HG02759 (cell line): ENCODE data around the gene FAHD2A.
"Not testable (repeated sequence)": the region's sequence is repeated elsewhere in the genome, so short reads cannot be mapped to it uniquely, and the experiment has no call there.

ENCODE experiments used
- ATAC-seq: cut with Tn5 transposase; IDR thresholded peaks from one replicate; pipeline ENCODE4 v1.9.1; 2021; ENCODE audit warnings: mild to moderate bottlenecking, moderate library complexity; ENCODE audit not compliant: unreplicated experiment

The FAHD2A gene

DNA sequence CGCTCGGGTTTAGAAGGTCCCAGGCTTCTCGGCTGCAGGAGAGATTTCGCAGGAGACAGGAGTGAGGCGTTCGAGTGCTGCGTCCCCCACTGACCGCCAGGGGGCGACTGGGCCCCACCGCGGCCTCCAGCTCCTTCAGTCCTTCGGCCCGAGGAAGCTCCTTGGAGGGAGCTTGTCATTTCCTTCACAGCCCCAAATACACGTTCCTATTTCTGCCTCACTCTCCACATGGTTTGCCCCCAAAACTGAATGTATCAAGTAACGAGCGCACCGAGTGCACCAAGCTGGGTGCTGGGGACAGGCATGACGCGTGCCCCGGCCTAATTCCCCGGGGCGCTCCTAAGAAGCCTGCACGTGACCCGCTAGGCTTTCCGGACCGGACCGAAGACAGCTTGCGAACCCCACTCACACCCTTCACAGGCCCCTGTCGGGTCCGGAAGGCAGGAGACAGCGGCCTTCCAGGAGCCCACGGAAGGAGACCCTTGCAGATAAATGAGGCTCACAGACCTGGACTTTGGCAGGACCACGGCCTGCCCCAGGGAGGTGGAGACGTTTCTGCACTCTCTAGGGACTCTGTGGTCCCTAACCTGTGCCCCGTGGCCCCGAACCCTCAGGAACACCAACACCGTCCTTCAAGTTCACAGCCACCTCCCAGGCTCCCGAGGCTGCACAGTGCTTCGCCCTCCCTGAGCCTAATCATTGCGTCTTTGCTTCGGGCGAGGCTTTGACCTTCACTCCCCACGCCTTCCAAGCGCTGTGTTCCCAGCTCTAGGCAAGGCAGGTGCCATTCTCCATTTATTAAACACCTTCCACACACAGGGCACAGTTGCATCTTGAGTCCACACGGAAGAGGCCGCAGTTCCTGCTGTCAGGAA is 13.0 kb upstream of the FAHD2A start:
- ATAC-seq = peak; percentile 79

DNA sequence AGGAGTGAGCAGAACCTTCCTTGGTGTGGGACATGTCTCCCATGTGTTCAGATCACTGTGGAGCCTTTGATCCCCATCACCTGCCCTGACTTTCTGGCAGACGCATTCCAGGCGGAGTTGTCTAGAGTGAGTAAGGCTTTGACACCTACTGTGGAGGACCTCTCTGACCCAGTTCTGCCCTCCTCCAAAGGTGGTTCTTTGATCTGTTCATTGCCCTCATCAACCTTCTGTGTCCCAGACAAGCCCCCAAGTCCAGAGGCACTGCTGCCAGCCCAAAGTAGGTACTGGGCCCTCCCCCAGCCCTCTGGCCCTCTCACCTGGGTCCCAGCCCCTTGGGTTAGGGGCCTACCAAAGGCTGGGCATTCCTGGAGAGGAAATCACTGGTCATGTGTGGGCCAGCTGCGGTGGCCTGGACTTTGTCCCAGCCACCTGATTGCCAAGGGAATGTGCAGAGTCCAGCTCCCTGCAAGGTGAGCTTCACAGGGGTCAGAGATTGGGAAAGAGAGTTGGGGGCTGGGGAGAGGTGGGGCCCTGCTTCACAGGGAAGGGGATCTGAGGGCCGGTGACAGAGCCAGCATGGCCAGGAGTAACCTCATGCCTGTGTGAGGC is 12.1 kb upstream of the FAHD2A start:
- no peak for ATAC-seq

DNA sequence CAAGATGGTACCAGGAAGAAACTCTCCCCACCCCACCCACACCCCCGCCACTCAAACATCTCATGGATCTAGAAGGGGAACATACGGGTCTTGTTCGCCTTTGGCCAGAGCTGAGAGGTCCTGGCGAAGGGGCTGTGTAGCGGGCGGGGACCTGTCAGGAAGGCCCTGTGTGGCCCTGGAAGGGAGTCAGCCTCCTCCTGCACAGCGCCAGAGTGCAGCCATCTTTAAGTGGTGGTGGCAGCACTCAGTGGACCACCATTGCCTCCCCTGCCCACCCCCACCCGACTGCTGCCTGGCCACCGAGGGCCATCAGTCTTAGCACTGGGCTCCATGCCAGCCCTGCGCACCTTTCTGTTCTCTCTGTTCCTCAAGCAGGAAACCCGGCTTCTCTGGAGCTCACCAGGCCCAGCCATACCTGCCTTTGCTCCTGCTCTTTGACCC is 11.6 kb upstream of the FAHD2A start:
- ATAC-seq = no peak

GRCh38 chr2:95391641-95392310 is 10.7 kb upstream of the FAHD2A start:
- no peak for ATAC-seq

- no peak for ATAC-seq
Observed at GRCh38 chr2:95392320-95392719, 10.2 kb upstream of the FAHD2A start.

GRCh38 chr2:95392730-95393455 is 9.6 kb upstream of the FAHD2A start:
- no peak for ATAC-seq

- no peak for ATAC-seq
Observed at GRCh38 chr2:95393901-95394300, 8.6 kb upstream of the FAHD2A start.

DNA sequence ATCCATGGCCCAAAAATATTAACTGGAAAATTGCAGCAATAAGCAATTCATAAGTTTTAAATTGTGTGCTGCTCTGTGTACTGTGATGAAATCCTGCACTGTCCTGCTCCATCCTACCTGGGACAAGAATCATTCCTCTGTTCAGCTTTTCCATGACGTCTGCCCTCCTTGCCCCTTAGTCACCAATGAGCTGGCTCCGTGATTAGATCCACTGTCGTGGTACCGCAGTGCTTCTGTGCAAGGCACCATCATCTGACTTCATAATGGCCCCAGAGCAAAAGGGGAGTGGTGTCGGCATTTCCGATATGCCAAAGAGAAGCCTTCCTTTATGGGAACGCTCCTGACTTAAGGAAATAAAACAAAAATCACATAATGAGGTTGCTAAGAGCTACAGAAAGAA is 3.4 kb upstream of the FAHD2A start:
- ATAC-seq = no peak

- ATAC-seq = no peak
Observed at GRCh38 chr2:95401480-95401879, 1.0 kb upstream of the FAHD2A start.

- ATAC-seq = peak; percentile 24
Observed at GRCh38 chr2:95402004-95402369, 521 bp upstream of the FAHD2A start.

DNA sequence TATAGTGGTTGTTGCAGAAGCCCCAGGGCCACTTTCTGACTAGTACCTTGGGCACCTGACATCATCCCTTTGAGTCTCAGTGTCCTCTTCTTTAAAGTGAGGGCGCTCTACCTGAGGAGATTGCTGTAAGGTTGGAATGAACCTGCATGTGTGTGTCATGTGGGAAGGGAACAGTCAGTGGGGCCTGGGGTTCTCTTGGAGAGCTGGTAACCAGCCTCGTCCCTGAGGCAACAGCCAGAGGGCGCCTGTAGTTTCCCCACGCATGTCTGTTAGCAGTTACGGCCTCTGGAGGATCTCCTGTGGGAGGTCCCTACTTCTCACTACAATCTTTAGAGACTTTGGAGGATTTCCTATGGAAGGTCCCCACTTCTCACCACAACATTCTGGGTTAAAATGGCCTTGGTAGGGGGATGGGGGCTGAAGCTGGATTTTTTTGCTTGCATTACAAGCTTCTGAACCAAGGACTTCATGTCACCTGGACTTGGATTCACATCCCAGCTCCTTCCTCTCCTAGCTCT is 755 bp downstream of the FAHD2A start:
- peak; percentile 25 for ATAC-seq

DNA sequence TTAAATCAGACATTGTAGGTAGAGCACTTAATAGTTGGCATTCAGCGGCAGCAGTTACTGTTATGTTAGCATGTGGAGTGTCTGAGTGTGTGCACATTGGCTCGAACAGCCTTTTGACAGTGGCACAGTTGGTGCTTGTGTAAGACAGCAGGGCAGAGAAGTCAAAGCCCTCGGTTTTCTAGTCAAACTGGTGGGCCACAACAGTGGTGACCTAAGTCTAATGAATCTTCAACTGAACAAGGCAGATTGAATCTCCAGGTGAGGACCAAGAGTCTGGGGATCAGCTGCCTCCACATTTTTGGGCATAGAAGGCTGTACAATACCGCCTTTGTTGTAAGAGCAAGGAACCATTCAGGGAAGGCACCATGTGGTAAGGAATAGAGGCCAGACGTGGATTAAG is 1.3 kb downstream of the FAHD2A start:
- not testable (repeated sequence) for ATAC-seq

DNA sequence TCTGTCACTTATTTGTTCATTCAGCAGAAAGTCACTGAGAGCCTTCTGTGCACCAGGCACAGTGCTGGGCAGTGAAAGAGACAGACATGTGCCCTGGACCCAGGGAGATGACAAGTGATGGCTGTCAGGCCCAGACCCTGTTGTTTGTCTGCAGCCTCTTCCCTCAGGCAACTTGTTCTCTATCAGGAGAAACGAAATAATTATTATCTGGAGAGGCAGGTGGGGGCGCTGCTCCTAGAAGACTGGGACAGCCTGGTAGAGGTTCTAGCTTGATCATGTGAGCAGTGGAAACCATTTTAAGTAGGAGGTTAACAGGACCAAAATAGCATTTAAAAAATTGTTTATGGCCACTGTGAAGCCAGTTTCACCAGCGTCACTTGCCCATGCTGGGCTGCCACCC is 2.2 kb downstream of the FAHD2A start:
- not testable (repeated sequence) for ATAC-seq

DNA sequence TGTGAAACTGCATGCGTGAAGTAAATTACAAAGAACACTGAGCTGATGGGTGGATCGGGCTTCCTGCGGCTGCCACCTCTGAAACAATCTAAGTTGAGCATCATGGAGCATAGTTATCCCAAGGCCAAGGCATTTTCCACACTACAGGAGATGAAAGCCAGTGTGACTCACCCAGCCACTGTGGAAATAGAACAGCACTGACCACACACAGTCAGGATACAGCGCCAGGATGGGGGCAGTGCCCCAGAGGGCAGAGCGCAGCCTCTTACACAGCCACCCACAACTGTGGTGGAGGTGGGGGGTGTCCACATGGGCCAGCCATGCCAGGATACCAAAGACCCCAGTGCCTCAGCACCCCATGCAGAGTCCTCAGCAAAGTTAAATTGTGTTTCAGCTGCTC is 8.7 kb downstream of the FAHD2A start:
- ATAC-seq = not testable (repeated sequence)

GRCh38 chr2:95414015-95414594 is 11.6 kb downstream of the FAHD2A start:
- ATAC-seq = peak; percentile 86

DNA sequence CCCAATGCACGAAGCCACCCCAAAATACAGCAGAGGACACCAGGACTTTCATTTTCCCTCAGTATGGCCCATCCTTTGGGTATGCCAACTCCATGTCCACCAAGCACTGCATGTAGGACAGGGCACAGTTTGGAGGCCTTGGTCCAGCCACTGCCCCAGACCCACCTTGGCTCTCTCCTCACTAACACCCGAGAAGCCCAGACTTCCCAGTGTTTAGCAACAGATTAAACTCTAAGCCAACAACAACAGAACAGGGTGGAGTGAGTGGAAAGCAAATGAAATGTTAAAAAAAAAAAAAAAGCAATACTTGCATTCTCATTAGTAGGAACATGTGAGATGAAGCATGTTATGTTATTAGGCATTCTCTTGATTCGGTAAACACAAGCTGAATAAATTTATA is 12.6 kb downstream of the FAHD2A start:
- ATAC-seq = not testable (repeated sequence)

DNA sequence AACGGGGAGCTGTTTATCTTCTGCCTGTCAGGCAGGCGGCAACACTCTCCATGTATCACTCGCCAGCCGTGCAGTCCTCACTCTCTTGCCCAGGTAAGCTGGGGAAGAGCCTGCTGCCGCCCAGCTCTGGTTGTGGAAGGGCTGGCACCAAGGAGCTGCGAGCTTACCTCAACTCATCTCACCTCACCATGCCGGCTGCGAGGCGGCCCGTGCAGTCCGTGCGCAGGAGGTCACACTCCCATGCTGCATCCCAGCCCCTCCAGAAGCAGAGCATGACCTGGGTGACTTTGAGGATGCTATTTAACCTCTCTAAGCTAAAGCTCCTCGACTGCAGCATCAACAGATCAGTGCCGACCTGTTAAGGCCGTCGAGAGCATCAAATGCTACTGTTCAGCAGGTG is 13.1 kb downstream of the FAHD2A start:
- not testable (repeated sequence) for ATAC-seq

DNA sequence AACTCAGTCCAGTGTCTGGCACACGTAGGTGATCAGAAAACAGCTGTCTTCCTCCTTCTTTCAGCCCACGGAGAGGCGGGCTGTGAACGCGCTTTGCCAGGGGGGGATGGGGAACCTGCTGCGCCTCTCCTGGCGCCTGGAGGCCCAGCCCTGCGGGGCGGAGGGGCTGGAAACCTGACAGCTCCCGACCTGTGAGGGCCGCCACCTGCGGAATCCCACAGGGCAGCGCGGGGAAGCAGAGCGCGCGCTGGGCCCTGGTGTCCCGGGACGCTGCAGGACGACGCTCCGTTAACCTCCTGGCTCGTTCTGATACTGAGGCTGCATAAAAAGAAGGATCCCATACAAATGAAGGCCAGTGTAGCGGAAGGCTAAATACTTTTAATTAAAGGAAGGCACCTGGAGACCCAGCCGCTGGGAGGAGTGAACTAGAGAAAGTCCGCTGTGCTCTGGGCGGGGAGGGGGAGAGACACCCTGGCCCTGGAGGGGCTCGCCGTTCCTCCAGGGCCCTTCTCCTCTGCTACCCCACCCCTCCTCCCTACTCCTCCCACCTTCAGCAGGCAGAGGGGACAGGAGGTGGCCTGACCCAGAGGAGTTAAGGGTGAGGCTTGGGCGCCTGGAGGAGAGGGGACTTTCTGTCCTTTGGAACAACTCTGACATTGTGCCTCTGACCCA is 24.8 kb downstream of the FAHD2A start:
- not testable (repeated sequence) for ATAC-seq

- ATAC-seq = not testable (repeated sequence)
Observed at GRCh38 chr2:95429748-95430467, 27.4 kb downstream of the FAHD2A start.
